Activated CD8-positive, alpha-beta T cell treated with anti-CD3 and anti-CD28 coated beads, Interleukin-2, amount 10 ng/mL, durations not matched to agents 7 days and 5 days (primary cell): ENCODE results near the gene SESTD1. TPM values are rescaled to one million over a fixed set of nuclear protein-coding genes. Genes with fewer than 3 reads are reported as not detected.

Experiments used
- total RNA-seq, 2 experiments: library from RNA; stranded (reverse); gene quantifications; one replicate each; pipeline ENCODE4 v1.2.3, GENCODE V29; 2021

SESTD1 gene
- total RNA-seq, 2 experiments from 2014 or later: 15.4 to 15.7 TPM

Other genes starting within 250 kb of the SESTD1 start
- gene CCDC141, start 214.7 kb downstream of the SESTD1 start, total RNA-seq: 10 to 100 TPM; 17.0 to 19.5 TPM